Hippocampal formation (tissue), 2 donors: Measurements from ENCODE around the gene IFIT1.
"Not testable (repeated sequence)": the region's sequence is repeated elsewhere in the genome, so short reads cannot be mapped to it uniquely, and the experiment has no call there.

Experiments
- DNase-seq, 2 donors: peaks; one replicate each; lab custom pipeline; 2025; lab: John Stamatoyannopoulos, UW

IFIT1 gene

GRCh38 chr10:89391907-89392756 lies at the start of gene IFIT1:
TSS of gene IFIT1 (plus strand) at chr10:89392623. CDS start at chr10:89392713, 90 bp downstream.
- peak; percentile 48 to 95 for DNase-seq

- no peak for DNase-seq
Measured at GRCh38 chr10:89343089-89343767, 49.2 kb upstream of the IFIT1 start.

- no peak for DNase-seq
Measured at GRCh38 chr10:89344156-89344555, 48.3 kb upstream of the IFIT1 start.

- DNase-seq: no peak
Measured at GRCh38 chr10:89345367-89346000, 46.9 kb upstream of the IFIT1 start.

- no peak for DNase-seq
Measured at GRCh38 chr10:89346405-89347254, 45.8 kb upstream of the IFIT1 start.

GRCh38 chr10:89347701-89348457 lies 44.5 kb upstream of the IFIT1 start:
- DNase-seq: no peak

GRCh38 chr10:89348481-89348880 lies 43.9 kb upstream of the IFIT1 start:
- DNase-seq: no peak

- no peak for DNase-seq
Measured at GRCh38 chr10:89348975-89349374, 43.4 kb upstream of the IFIT1 start.

- DNase-seq: not testable (repeated sequence)
Measured at GRCh38 chr10:89350631-89351315, 41.6 kb upstream of the IFIT1 start.

GRCh38 chr10:89351412-89351779 lies 41.0 kb upstream of the IFIT1 start:
- DNase-seq: no peak

- DNase-seq: no peak
Measured at GRCh38 chr10:89351780-89352597, 40.4 kb upstream of the IFIT1 start.

GRCh38 chr10:89352802-89353201 lies 39.6 kb upstream of the IFIT1 start:
- no peak for DNase-seq

GRCh38 chr10:89355394-89355931 lies 37.0 kb upstream of the IFIT1 start:
- DNase-seq: no peak

GRCh38 chr10:89357096-89357495 lies 35.3 kb upstream of the IFIT1 start:
- DNase-seq: no peak

GRCh38 chr10:89357975-89358374 lies 34.4 kb upstream of the IFIT1 start:
- DNase-seq: no peak

GRCh38 chr10:89360157-89360556 lies 32.3 kb upstream of the IFIT1 start:
- DNase-seq: no peak

- DNase-seq: no peak
Measured at GRCh38 chr10:89362929-89363328, 29.5 kb upstream of the IFIT1 start.

- DNase-seq: no peak
Measured at GRCh38 chr10:89363729-89364442, 28.5 kb upstream of the IFIT1 start.

GRCh38 chr10:89364531-89364930 lies 27.9 kb upstream of the IFIT1 start:
- no peak for DNase-seq
